WTC11 (cell line): ENCODE measurements around the gene UGT2A2. TPM values are rescaled to one million over a fixed set of nuclear protein-coding genes. Genes with fewer than 3 reads are reported as not detected.

ENCODE experiments used
- ATAC-seq: fragments of 200-7000 bp; cut with Tn5 transposase; 2 replicates; pipeline ENCODE4 v1.10.0; 2021; ENCODE audit warnings: mild to moderate bottlenecking, moderate library complexity
- Bru-seq: library from RNA; stranded (reverse); fragments of 400-500 nt; gene quantifications from one replicate; lab custom pipeline; 2021; lab: Mats Ljungman, UMichigan
- CTCF ChIA-PET: fragments of 300-600 bp; sonication (Branson Sonifier 250); formaldehyde crosslinking; loops from one replicate; lab custom pipeline; 2021; ENCODE audit warnings: antibody characterized with exemption; lab: Charles Lee
- POLR2A ChIA-PET: fragments of 350-600 bp; sonication (Branson Sonifier 250); formaldehyde crosslinking; loops from one replicate; lab custom pipeline; 2021; ENCODE audit warnings: antibody characterized with exemption; lab: Charles Lee
- DNase-seq: peaks from one replicate; pipeline ENCODE4 v3.0.0; 2021; ENCODE audit warnings: low spot score
- H3K27ac Mint-ChIP-seq: 2 replicates; pipeline ENCODE4 v1.8.0; 2021; ENCODE audit warnings: mixed read lengths
- H3K27me3 Mint-ChIP-seq: 2 replicates; pipeline ENCODE4 v1.8.0; 2021; ENCODE audit warnings: low read depth, mild to moderate bottlenecking, moderate library complexity, mixed read lengths
- H3K36me3 Mint-ChIP-seq: 2 replicates; pipeline ENCODE4 v1.8.0; 2021; ENCODE audit warnings: mixed read lengths
- H3K4me1 Mint-ChIP-seq: 2 replicates; pipeline ENCODE4 v1.8.0; 2022; ENCODE audit warnings: mixed read lengths
- H3K4me3 Mint-ChIP-seq: 2 replicates; pipeline ENCODE4 v1.8.0; 2021; ENCODE audit warnings: mild to moderate bottlenecking, moderate library complexity, mixed read lengths
- H3K9me3 Mint-ChIP-seq: 2 replicates; pipeline ENCODE4 v1.8.0; 2021; ENCODE audit warnings: mixed read lengths
- ATF1 ChIP-seq: sonication (generic); formaldehyde crosslinking; IDR thresholded peaks from 2 replicates; pipeline ENCODE4 v1.8.1; 2023; ENCODE audit warnings: mild to moderate bottlenecking, moderate library complexity, missing genetic modification reagents
- CDX4 ChIP-seq: fragments of 250-450 bp; sonication (Bioruptor Pico); IDR thresholded peaks from 2 replicates; pipeline ENCODE4 v1.9.0; 2021; ENCODE audit warnings: moderate library complexity, mild to moderate bottlenecking, inconsistent platforms, borderline replicate concordance
- ETV6 ChIP-seq: sonication (generic); formaldehyde crosslinking; IDR thresholded peaks from 2 replicates; pipeline ENCODE4 v1.8.1; 2022; ENCODE audit warnings: mild to moderate bottlenecking, missing genetic modification reagents
- FOXJ3 ChIP-seq: sonication (generic); formaldehyde crosslinking; IDR thresholded peaks from 2 replicates; pipeline ENCODE4 v1.9.0; 2021; ENCODE audit warnings: missing genetic modification reagents, mild to moderate bottlenecking, borderline replicate concordance
- GABPB1 ChIP-seq: sonication (generic); formaldehyde crosslinking; IDR thresholded peaks from 2 replicates; pipeline ENCODE4 v1.8.1; 2023; ENCODE audit warnings: mild to moderate bottlenecking, missing genetic modification reagents
- KAT7 ChIP-seq: sonication (generic); formaldehyde crosslinking; IDR thresholded peaks from 2 replicates; pipeline ENCODE4 v1.8.1; 2023; ENCODE audit warnings: missing genetic modification reagents, mild to moderate bottlenecking, borderline replicate concordance
- PRDM15 ChIP-seq: sonication (generic); formaldehyde crosslinking; IDR thresholded peaks from 2 replicates; pipeline ENCODE4 v1.8.0; 2022; ENCODE audit warnings: missing genetic modification reagents
- PREB ChIP-seq: sonication (generic); formaldehyde crosslinking; IDR thresholded peaks from 2 replicates; pipeline ENCODE4 v1.8.1; 2022; ENCODE audit warnings: mild to moderate bottlenecking, missing genetic modification reagents, moderate library complexity, borderline replicate concordance
- RORB ChIP-seq: fragments of 250-450 bp; sonication (Bioruptor Pico); IDR thresholded peaks from 2 replicates; pipeline ENCODE4 v1.9.0; 2021; ENCODE audit warnings: mild to moderate bottlenecking
- SMAD3 ChIP-seq: sonication (generic); formaldehyde crosslinking; IDR thresholded peaks from 2 replicates; pipeline ENCODE4 v1.8.0; 2022; ENCODE audit warnings: missing genetic modification reagents, mild to moderate bottlenecking, borderline replicate concordance
- SP1 ChIP-seq: sonication (generic); formaldehyde crosslinking; conservative IDR thresholded peaks from 2 replicates; pipeline ENCODE4 v1.8.1; 2022; ENCODE audit warnings: missing genetic modification reagents
- ZBTB43 ChIP-seq: sonication (generic); formaldehyde crosslinking; IDR thresholded peaks from 2 replicates; pipeline ENCODE4 v1.8.1; 2023; ENCODE audit warnings: mild to moderate bottlenecking, missing genetic modification reagents
- ZNF232 ChIP-seq: sonication (generic); formaldehyde crosslinking; IDR thresholded peaks from 2 replicates; pipeline ENCODE4 v1.8.0; 2022; ENCODE audit warnings: mild to moderate bottlenecking, missing genetic modification reagents
- ZNF281 ChIP-seq: sonication (generic); formaldehyde crosslinking; IDR thresholded peaks from 2 replicates; pipeline ENCODE4 v1.8.0; 2023; ENCODE audit warnings: mild to moderate bottlenecking, missing genetic modification reagents
- ZNF416 ChIP-seq: fragments of 250-450 bp; sonication (Bioruptor Pico); IDR thresholded peaks from 2 replicates; pipeline ENCODE4 v1.9.0; 2021; ENCODE audit warnings: mild to moderate bottlenecking, inconsistent platforms
- long read RNA-seq, 3 experiments: library from RNA in 1 of 3; library from capped mRNA in 1 of 3; library from polyadenylated mRNA in 1 of 3; unstranded in 2 of 3; stranded (forward) in 1 of 3; transcript quantifications; one replicate each; pipeline ENCODE4 v2.0.0, GENCODE V29; 2021
- total RNA-seq: library from RNA; stranded (reverse); gene quantifications from 3 replicates; pipeline ENCODE4 v1.2.3, GENCODE V29; 2021

Gene UGT2A2
- not detected in 3 replicates for total RNA-seq
- Bru-seq, nascent RNA: not detected
- long read RNA-seq, experiment 1: 0 reads
- long read RNA-seq, experiment 2: 0 reads
- long read RNA-seq, experiment 3: 0 reads

- Mint-ChIP-seq H3K36me3 (no peaks in the 10 kb centered on the region), H3K9me3 (no peaks in the 10 kb centered on the region), H3K4me3 (no peak within 1 kb of the TSS), H3K27ac (no peak within 1 kb of the TSS), H3K27me3 (no peaks in the 10 kb centered on the region), H3K4me1 (peaks cover 15% of the 10 kb centered on the region)
- DNase-seq (no peak), ATAC-seq (no peak)
- POLR2A ChIA-PET: no interaction called here
- CTCF ChIA-PET: no interaction called here
- TF ChIP-seq SMAD3 (CRISPR knock-in tag): no peak
- no peak for TF ChIP-seq ZNF232 (CRISPR knock-in tag)
- TF ChIP-seq GABPB1 (CRISPR knock-in tag): no peak
- no peak for TF ChIP-seq RORB (CRISPR knock-in tag)
- no peak for TF ChIP-seq KAT7 (CRISPR knock-in tag)
- no peak for TF ChIP-seq SP1 (CRISPR knock-in tag)
- TF ChIP-seq PRDM15: no peak
- TF ChIP-seq CDX4: no peak
- TF ChIP-seq ZNF281 (CRISPR knock-in tag): no peak
- TF ChIP-seq ZNF416: no peak
- TF ChIP-seq PREB (CRISPR knock-in tag): no peak
- TF ChIP-seq ZBTB43 (CRISPR knock-in tag): no peak
- TF ChIP-seq, all 79 proteins: peak for 0
Observed at GRCh38 chr4:69639542-69639941, at the start of gene UGT2A2. Gene UGT2A2, minus strand, starts transcription at chr4:69639642. Its CDS starts 2 bp downstream, at chr4:69639640.

- ChIA-PET POLR2A (no interaction called here), CTCF (interaction anchor here (0.6 kb wide), 1 partner anchor 875 kb away, joined by 3 read pairs; no protein-coding TSS in a partner anchor)
- DNase-seq: no peak
- no peak for ATAC-seq
- no peaks in the 10 kb centered on the region for H3K27me3 Mint-ChIP-seq
- no peaks in the 10 kb centered on the region for H3K9me3 Mint-ChIP-seq
- no peaks in the 10 kb centered on the region for H3K4me1 Mint-ChIP-seq
- no peaks in the 10 kb centered on the region for H3K36me3 Mint-ChIP-seq
- H3K27ac Mint-ChIP-seq: no peak overlapping the region
- H3K4me3 Mint-ChIP-seq: no peak overlapping the region
- TF ChIP-seq ATF1 (CRISPR knock-in tag): no peak
- TF ChIP-seq FOXJ3 (CRISPR knock-in tag): no peak
- TF ChIP-seq ETV6 (CRISPR knock-in tag): no peak
Observed at GRCh38 chr4:69684804-69685203, 45.4 kb upstream of the UGT2A2 start.
